Colonic mucosa (tissue), 4 donors: ENCODE data around the gene CLEC19A. TPM values are rescaled to one million over a fixed set of nuclear protein-coding genes. Genes with fewer than 3 reads are reported as not detected.

Experiments used
- DNase-seq: peaks from one replicate; pipeline ENCODE4 v3.0.0-alpha.2; 2020
- H3K27ac ChIP-seq: fragments of 200-600 bp; one replicate; pipeline ENCODE4 v1.8.0; 2021
- H3K27me3 ChIP-seq: fragments of 200-600 bp; one replicate; pipeline ENCODE4 v1.8.0; 2021
- H3K36me3 ChIP-seq: fragments of 200-600 bp; one replicate; pipeline ENCODE4 v1.8.0; 2021
- H3K4me1 ChIP-seq: fragments of 200-600 bp; one replicate; pipeline ENCODE4 v1.8.0; 2021; ENCODE audit warnings: mild to moderate bottlenecking
- H3K4me3 ChIP-seq: fragments of 200-600 bp; one replicate; pipeline ENCODE4 v1.8.0; 2021
- H3K9ac ChIP-seq, 2 donors: one replicate each; pipeline ENCODE4 v1.7.0; 2013; ENCODE audit warnings: control low read depth in 2 of 2, low read depth in 2 of 2, low read length in 2 of 2
- H3K9me3 ChIP-seq: fragments of 200-600 bp; one replicate; pipeline ENCODE4 v1.8.0; 2021
- intact Hi-C: fragments of 100-400 bp; cut with DNase I; formaldehyde crosslinking; loops from one replicate; pipeline ENCODE4 v1.14.1; 2022
- total RNA-seq, 2 donors: library from RNA; stranded (reverse); fragmentation: NEBNext Ultra II Directional in 1 of 2; extraction: Animal tissue kit (Norgen Biotek cat#: 25700) in 1 of 2; gene quantifications; one replicate each; pipeline ENCODE4 v1.2.1, GENCODE V29; 2021
- TF ChIP-seq, protein P1 (sequence below): fragments of 200-600 bp; IDR thresholded peaks from one replicate; pipeline ENCODE4 v1.8.0; 2022; ENCODE audit warnings: antibody characterized with exemption, mild to moderate bottlenecking
- donor health status: healthy.
- donor health status: DM: no; HTN: no; CAD: no.
- donor health status: DM: no; HTN: no; CAD: no.

The CLEC19A gene
- total RNA-seq, 2 donors from 2014 or later, result not detected

DNA sequence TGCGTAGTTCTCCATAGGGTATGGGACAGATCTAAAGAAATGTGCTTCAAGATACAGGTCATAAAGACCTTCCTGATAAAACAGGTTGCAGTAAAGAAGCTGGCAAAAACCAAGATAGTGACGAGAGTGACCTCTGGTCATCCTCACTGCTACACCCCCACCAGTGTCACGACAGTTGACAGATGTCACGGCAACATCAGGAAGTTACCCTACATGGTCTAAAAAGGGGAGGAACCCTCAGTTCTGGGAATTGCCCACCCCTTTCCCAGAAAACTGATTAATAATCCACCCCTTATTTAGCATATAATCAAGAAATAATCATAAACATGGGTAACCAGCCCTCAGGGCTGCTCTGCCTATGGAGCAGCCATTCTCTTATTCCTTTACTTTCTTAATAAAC lies 46.3 kb downstream of the CLEC19A start:
- Histone ChIP-seq H3K9me3 (no peaks in the 10 kb centered on the region), H3K9ac (no peak overlapping the region), H3K4me3 (no peak overlapping the region), H3K27ac (no peak overlapping the region), H3K4me1 (no peaks in the 10 kb centered on the region), H3K36me3 (no peaks in the 10 kb centered on the region), H3K27me3 (no peaks in the 10 kb centered on the region)
- TF ChIP-seq, protein P1, sequence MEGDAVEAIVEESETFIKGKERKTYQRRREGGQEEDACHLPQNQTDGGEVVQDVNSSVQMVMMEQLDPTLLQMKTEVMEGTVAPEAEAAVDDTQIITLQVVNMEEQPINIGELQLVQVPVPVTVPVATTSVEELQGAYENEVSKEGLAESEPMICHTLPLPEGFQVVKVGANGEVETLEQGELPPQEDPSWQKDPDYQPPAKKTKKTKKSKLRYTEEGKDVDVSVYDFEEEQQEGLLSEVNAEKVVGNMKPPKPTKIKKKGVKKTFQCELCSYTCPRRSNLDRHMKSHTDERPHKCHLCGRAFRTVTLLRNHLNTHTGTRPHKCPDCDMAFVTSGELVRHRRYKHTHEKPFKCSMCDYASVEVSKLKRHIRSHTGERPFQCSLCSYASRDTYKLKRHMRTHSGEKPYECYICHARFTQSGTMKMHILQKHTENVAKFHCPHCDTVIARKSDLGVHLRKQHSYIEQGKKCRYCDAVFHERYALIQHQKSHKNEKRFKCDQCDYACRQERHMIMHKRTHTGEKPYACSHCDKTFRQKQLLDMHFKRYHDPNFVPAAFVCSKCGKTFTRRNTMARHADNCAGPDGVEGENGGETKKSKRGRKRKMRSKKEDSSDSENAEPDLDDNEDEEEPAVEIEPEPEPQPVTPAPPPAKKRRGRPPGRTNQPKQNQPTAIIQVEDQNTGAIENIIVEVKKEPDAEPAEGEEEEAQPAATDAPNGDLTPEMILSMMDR, result no peak
- intact Hi-C loops, result no loop called here
- no peak for DNase-seq

DNA sequence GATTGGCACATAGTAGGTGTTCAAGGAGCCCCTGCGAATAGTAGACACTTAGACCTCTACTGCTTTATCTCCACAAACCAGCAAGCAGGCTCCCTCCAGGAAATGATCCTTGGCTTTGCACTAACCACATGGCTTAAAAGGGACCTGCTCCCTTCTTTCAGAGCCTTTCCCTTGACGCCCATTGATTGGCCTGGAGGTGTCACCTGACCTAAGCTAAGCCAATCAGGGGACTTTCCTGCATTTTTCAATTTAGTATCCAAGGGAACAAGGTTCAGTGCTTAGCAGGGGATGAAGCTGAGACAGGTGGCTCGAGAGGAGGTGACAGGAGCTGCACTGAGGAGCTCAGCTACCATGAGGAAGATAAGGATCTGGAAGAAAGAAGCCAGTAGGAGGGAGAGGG lies 52.8 kb downstream of the CLEC19A start:
- intact Hi-C loops, result no loop called here
- Histone ChIP-seq H3K9ac (no peak overlapping the region), H3K27me3 (no peaks in the 10 kb centered on the region), H3K27ac (no peak overlapping the region), H3K36me3 (no peaks in the 10 kb centered on the region), H3K9me3 (no peaks in the 10 kb centered on the region), H3K4me3 (no peak overlapping the region), H3K4me1 (no peaks in the 10 kb centered on the region)
- TF ChIP-seq, protein P1, result no peak
- no peak for DNase-seq

DNA sequence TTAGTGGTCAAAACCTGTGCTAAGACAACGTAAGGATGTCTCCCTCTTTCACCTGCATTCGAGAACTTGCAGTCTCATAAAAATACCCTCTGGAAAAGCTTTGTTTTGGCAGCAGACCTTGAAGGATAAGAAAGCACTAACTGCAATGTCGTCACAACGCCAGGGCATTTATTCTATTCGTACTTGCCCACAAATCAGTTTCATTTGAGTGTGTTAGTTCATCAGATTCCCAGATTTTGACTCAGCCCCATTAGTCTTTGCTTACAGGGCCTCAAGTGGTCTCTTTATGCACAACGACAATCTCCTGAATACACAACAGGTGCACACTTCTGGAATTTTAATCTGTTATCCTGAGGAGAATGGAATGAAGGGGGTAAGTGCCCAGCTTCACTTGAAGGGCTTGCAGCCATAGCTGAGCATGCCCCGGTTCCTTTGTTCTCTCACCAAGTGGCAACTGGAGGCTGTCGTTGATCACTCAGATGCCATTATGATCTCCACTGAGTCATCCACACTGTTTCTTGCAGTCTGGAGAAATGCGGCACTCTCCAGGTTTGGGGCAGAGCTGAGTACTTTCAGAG lies 58.8 kb downstream of the CLEC19A start:
- no peaks in the 10 kb centered on the region for H3K4me1 ChIP-seq

DNA sequence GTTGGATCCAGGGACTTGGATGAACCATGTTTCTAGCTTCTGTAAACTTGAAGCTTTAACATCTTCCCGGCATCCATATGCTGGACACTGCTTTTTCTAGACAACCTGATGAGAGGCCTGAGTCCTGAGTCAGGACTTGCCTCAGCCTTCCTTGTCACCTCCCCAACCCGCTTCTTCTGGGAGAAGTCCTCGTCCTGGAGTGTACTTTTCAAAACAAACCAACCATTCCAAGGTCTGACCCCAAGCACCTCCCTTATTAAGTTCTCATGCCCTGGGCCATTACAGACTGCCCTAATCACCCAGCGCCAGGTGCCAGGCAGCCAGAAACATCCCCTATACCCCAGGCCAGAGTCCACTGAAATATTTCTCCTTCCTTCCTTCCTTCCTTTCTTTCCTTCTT lies 59.4 kb downstream of the CLEC19A start:
- DNase-seq, result no peak
- H3K4me1 ChIP-seq, result no peaks in the 10 kb centered on the region
- H3K27ac ChIP-seq, result no peak overlapping the region
- H3K27me3 ChIP-seq, result no peaks in the 10 kb centered on the region
- H3K9me3 ChIP-seq, result no peaks in the 10 kb centered on the region
- intact Hi-C loops, result no loop called here
- TF ChIP-seq, protein P1, result no peak
- no peak overlapping the region for H3K9ac ChIP-seq
- H3K36me3 ChIP-seq, result no peaks in the 10 kb centered on the region
- no peak overlapping the region for H3K4me3 ChIP-seq

More for the DNA sequence above, 58.8 kb downstream of the CLEC19A start:
- H3K27ac ChIP-seq, result no peak overlapping the region
- intact Hi-C loops, result no loop called here
- no peak overlapping the region for H3K4me3 ChIP-seq
- H3K9ac ChIP-seq, result no peak overlapping the region
- no peaks in the 10 kb centered on the region for H3K27me3 ChIP-seq
- TF ChIP-seq, protein P1, result no peak
- no peak for DNase-seq
- no peaks in the 10 kb centered on the region for H3K36me3 ChIP-seq
- no peaks in the 10 kb centered on the region for H3K9me3 ChIP-seq

DNA sequence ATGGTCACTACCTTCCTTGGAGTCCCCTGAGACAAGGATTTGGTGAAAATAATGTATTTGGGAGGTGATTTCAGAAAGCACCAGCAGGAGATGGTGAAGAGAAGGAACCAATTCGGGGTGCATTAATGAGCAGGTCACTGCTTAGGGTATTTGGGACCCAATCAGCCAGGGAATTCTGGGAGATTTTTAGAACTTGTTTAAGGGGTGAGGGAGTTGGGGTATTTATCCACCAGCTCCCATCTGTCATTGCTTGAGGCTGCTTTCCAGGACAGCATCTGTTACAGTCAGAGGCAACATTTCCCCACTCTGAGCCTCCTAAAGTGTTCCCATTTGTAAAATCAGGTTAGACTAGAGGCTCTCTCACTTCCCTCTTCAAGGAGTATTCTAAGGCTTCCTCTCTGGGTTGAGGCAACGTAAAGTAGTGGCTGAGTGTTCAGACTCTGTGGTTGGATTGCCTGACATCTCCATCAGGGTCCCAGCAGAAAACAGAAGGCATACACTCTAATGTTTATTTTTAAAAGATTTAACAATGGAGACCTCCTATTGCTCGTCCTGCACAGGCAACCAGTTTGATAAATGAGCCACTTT lies 60.9 kb downstream of the CLEC19A start:
- Histone ChIP-seq H3K36me3 (no peaks in the 10 kb centered on the region), H3K9ac (no peak overlapping the region), H3K27ac (no peak overlapping the region), H3K9me3 (no peaks in the 10 kb centered on the region), H3K4me3 (no peak overlapping the region), H3K4me1 (no peaks in the 10 kb centered on the region), H3K27me3 (no peaks in the 10 kb centered on the region)
- TF ChIP-seq, protein P1, result no peak
- intact Hi-C loops, result no loop called here
- no peak for DNase-seq
